Renal cortex interstitium (tissue), 11 donors: Measurements from ENCODE around the gene ADARB1. TPM values are rescaled to one million over a fixed set of nuclear protein-coding genes. Genes with fewer than 3 reads are reported as not detected.
"Not testable (repeated sequence)": the region's sequence is repeated elsewhere in the genome, so short reads cannot be mapped to it uniquely, and the experiment has no call there.

ENCODE experiments used
- DNase-seq, 11 donors: peaks; one replicate each; pipeline ENCODE4 v3.0.0-alpha.2; 2013; ENCODE audit warnings: low read depth in 9 of 11, low spot score in 4 of 11; ENCODE audit errors: extremely low read depth in 1 of 11
- polyA plus RNA-seq, 3 donors: library from polyadenylated mRNA; unstranded; fragments of 120-200 nt; gene quantifications; one replicate each; pipeline ENCODE4 v1.2.1, GENCODE V29; 2013; ENCODE audit not compliant: insufficient read length in 3 of 3

Gene ADARB1
- polyA plus RNA-seq, 3 donors, result 15.2 to 22.2 (median 17.6) TPM

DNA sequence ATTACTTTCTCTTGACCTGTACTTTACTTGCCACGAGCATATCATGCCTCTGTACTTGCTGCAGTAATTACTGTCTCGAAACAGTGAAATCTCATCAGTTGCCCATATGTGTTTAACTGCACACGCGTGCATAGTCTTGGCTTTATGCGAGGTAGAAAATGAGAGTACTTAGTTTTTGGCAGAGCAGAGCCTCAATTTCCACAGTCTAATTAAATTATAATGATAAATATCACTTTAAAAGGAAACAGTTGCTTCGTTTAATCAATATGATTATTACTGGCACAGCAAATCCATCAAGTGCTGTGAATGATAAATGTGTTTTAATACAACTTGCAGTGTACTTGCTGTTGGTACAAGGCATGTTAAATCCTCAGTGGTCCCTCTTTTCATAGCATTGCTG is 47.6 kb downstream of the ADARB1 start:
- no peak for DNase-seq

DNA sequence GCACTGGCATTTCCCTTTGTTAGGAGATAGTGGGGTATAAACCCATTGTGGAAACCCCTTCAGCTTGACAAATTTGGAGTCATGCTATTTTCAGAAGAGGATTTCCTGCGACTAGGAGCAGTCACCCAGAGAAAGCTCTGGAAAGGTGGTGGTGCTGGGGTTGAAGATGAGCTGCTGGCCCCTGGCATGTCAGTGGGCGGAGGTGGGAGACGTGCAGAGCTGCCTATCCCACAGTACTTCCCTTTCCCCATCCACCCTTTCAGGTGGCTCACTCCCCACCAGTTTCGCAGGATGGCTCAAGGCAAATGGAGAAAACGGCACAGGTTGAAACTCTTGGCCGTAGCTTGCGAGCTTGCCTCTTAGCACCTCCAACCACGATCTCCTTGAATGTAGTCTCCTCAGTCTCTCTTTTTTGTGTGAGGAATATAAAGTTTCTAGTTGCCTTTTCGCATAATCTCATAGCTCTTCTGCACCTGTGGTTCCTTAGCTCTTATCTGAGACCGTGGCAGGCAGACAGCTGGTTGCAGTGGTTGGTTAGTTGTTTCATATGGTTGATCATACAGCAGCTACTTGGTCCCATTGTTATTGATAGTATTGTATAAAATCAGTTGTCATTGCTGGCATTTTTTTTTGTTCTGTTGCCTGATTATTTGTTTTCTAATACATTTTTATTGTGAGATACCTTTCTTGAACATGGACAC is 48.2 kb downstream of the ADARB1 start:
- DNase-seq, result no peak

DNA sequence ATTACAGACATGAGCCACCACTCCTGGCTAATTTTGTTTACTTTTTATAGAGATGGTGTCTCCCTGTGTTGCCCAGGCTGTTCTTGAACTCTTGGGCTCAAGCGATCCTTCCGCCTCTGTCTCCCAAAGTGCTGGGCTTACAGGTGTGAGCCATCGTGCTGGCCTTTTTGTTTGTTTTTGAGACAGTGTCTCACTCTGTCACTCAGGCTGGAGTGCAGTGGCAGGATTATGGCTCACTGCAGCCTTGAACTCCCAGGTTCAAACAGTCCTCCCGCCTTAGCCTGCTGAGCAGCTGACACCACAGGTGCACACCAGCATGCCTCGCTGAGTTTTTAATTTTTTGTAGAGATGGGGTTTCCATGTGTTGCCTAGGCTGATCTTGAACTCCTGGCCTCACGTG is 49.1 kb downstream of the ADARB1 start:
- DNase-seq, result no peak

DNA sequence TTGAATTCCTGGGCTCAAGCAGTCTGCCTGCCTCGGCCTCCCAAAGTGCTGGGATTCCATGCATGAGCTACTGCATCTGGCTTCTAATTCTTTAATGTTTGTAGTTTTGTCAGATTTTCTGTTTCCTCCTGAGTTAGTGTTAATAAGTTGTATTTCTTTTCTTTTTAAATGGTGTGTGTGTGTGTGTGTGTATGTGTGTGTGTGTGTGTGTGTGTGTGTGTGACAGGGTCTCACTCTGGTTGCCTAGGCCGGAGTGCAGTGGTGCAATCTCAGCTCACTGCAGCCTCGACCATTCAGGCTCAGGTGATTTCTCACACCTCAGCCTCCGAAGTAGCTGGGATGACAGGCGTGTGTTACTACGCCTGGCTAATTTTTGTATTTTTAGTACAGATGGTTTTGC is 50.2 kb downstream of the ADARB1 start:
- DNase-seq, result no peak

DNA sequence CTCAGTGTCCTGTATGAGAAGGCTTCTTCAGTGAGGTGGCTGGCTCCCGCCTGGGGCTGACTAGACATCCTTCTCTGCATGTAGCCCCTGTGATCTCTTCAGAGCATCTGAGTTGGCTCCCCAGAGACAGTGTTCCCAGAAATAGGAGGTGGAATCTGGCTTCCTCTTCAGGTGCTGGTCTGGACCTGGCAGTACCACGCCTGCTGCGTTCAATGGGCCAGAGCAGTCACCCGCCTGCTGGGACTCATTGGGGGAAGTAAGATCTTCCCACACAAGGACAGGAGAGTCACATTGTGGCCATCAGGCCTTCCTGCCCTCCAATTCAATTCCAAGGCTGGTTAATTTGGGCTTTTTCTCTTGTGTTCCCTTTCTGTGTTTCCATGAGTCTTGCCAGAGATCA is 51.0 kb downstream of the ADARB1 start:
- no peak for DNase-seq

DNA sequence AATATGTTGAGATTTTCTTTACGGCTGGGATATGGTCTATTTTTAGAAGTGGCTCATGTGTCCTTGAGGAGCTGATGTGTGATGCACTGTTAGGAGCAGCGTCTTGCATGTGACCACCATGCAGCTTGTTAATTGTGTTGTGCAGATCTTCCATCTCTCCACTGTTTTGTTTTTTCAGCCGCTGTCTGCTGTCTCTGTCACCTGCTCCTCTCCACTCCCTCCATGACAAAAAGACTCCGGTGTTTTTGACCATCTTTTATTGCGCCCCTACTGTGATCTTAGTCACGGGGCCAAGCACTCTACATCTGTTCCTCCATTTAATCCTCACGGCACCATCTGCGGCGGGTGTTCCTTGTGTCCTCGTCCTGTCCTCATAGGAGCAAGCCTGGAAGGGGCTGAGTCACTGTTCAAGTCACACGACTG is 51.8 kb downstream of the ADARB1 start:
- DNase-seq, result no peak

DNA sequence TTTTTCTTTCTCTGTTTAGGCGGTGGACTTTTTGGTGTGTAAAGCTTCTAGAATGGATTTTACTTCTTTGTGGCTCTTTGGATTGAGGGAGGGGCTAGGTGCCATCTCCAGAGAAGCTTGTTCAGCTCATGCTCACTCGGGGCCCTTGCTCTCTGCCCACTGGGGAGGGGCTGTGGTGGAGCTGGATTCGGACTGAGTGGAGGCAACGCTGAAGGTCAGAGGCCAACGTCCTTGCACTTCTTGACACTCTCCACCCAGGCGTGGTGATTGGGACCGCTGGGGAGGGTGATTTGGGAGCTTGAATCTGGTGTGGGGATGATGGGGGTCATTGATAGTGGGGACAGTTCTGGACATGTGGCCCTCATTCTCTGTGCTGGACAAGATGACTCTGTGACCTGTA is 52.6 kb downstream of the ADARB1 start:
- DNase-seq, result no peak

DNA sequence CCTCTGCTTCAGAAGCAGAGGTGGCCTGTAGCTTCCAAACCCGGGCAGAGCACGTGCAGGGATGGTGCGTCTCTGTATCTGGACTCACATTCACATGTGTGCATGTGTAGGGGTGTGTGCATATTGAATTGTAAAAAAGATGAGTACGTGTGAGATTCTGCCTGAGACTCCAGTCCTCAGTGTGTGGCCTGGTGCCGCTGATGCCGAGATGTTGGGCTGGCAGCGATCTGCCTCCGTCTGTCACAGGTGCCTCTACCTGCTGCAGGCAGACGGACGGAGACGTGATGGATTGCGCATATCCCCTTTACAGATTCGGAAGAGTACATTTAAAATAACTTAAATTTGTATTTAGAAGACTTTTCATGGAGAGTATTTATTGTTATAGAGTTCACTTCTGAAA is 53.6 kb downstream of the ADARB1 start:
- no peak for DNase-seq

DNA sequence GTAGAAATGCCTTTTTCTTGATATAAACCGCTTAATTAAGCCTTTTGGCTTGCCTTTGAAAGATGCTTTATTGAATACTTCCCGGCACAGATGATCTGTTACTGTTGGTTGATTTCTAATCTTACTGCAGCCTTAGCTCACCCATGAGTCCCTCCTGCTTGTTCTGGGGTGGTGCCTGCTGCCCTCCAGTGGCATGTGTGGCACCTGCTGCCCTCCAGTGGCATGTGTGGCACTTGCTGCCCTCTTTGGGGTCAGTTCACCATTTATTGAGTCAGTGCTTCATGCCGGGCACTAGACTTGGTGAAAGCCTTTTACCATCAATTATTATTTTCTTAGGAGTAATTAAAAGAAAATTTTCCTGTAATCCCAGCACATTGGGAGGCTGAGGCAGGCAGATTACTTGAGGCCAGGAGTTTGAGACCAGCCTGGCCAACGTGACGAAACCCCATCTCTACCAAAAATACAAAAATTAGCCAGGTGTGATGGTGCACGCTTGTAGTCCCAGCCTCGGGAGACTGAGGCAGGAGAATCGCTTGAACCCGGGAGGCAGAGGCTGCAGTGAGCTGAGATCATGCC is 54.3 kb downstream of the ADARB1 start:
- DNase-seq, result peak in 5 of 11 donors; percentile 29 to 50 (median 41)

DNA sequence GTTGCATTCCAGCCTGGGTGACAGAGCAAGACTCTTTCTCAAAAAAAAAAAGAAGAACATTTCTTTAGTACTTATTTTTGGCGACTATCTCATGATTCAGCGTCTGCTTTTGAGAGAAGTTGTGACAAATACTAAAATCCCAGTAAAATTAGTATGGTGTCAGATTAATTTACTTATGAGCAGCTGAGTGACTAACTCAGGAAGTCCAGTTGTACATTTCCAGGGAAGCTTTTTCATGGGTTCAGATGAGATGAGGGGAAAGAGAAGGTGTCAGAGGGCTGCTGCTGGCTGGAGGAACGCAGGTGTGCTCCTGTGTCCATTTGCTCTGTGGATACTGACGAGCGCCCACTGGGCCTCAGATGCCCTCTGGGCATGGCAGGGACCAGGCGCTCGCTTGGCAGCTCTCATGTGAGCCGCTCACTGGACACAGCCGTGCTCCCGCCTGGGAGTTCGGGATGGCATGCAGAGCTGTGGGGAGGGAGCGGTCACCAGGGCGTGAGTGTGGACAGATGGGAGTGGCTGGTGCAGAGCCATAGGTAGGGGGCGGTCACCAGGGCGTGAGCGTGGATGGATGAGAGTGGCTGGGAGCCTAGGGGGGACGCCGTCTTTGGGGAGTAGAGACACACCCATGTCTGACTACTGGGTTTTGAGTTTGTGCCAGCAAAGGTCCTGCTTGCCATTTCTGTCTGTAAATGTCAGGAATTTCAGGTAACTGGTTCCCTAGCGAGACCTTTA is 55.0 kb downstream of the ADARB1 start:
- no peak for DNase-seq

DNA sequence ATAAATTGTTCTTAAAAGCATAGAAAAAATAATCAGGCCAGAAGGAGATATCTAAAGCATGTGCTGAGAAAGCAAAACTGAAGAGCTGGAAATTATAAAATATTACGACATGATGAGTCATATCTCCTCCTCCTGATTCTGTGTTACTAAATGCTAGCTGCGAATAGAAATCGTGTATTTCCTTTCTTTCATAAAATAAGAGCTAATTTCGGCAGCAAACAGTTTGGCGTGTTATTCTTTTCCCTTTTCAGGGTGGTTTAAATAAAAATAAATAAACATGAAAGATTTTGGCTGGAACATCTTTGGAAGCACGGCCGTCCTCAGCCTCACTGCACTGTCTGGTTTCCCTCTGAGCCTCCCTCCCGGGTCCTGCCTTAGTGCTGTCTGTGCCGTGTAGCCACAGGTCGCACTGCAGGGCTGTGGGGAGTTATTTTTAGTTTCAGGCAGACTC is 56.0 kb downstream of the ADARB1 start:
- no peak for DNase-seq

DNA sequence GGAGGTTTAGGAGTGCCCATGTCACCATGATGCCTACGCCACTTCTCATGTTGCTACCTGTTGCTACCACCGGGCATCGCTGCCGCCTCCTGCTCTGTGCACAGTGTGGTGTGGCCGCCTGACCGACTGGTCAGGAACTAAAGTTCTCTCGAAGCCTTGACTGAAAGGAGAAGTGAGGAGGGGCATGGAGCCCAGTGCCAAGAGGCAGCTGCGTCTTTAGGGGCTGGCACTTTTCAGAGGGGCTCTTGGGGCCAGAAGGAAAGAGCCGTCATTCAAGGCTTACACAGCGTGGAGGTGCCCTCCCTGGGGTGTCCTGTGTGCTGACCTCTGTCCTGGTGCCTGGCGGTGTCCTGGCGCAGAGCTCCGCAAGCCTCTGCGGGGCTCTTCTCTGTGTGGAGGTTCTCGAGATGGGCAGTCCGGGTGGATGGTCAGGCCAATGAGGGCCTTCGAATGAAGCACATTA is 57.2 kb downstream of the ADARB1 start:
- no peak for DNase-seq

DNA sequence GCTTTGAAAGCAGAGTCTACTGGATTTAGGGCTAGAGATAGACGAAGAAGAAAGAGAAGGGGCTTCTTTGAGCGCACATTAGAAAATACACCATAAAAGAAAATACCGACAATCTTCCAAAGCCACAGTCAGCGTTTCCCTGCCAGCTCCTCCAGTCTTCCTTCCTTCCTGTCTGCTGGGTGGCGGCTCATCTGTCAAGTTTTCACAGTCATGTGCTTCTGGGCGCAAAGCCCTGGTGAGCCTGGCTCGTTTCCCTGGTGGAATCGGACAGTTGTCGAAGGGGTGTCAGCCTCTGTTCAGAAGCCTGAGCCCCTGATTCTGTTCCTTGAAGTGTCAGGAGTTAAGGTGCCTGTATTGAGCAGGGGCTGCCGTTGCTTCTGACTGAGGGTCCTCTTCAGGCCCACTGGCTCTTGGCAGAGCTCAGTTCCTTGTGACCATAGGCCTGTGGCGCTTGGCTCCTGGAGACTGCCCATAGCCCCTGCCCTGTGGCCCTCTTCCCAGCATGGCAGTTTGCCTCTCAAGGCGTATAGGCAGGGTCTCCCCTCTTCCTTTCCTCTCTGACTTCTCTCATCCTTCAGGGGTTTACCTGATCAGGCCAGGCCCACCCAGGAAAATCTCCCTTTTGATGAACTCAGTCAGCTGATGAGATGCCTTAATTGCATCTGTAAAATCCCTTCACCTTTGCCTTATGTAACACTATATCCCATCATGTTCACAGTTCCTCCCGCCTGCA is 58.6 kb downstream of the ADARB1 start:
- no peak for DNase-seq

DNA sequence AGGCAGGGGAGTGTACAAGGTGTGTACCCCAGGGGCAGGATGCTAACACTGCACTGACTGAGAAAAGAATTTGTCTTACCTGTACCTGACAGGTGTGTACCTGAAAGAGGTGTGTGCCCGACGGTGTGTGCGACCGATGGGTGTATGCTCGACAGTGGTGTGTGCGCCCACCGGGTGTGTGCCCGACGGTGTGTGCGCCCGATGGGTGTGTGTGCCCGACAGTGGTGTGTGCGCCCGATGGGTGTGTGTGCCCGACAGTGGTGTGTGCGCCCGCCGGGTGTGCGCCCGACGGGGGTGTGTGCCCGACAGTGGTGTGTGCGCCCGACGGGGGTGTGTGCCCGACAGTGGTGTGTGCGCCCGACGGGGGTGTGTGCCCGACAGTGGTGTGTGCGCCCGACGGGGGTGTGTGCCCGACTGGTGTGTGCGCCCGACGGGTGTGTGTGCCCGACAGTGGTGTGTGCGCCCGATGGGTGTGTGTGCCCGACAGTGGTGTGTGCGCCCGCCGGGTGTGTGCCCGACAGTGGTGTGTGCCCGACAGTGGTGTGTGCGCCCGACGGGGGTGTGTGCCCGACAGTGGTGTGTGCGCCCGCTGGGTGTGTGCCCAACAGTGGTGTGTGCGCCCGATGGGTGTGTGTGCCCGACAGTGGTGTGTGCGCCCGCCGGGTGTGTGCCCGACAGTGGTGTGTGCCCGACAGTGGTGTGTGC is 59.3 kb downstream of the ADARB1 start:
- not testable (repeated sequence) for DNase-seq

DNA sequence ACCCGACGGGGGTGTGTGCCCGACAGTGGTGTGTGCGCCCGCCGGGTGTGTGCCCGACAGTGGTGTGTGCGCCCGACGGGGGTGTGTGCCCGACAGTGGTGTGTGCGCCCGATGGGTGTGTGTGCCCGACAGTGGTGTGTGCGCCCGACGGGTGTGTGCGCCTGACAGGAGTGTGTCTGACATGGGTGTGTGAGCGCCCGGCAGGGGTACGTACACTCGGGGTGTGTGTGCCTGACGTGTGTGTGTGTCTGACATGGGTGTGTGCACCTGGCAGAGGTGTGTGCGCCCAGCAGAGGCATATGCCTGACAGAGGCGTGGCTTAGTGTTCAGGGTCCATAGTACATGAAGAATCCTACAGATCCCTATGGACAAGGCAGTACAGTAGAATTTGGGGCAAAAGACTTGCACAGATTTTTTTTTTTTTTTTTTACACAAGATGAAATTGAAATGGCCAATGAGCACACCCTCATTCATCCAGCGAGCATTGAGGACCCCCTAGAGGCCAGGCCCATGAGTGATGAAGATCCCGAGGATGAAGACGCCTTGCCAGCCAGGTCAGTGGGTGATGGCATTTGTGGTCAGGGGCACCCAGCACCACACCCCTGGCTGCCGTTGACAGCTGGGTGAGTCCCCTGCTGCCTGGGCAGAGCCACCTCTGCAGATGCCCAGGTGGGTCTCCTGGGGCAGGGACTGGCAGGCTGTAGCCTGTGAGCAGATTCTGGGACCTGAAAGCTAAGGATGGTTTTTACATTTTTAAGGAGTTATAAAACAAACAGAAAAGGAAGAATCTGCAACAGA is 60.1 kb downstream of the ADARB1 start:
- no peak for DNase-seq

DNA sequence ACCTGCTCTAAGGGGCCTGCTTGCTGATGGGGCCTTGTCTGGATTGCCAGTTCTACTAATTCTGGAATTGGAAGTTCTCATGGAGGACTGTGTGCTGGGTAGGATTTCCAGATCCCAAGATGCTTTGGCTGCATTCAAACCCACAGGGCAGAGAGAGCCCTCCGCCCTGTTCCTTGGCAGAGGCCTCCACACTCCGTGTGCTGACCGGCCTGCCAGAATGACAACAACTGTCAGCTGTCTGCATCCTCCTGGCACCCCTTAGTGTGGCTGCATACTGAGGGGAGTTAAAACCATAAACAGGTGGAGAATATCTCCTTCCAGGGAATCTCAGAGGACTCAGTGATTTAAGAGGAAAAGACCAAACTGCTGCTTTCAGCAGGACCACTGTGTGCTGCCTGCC is 60.7 kb downstream of the ADARB1 start:
- DNase-seq, result no peak

DNA sequence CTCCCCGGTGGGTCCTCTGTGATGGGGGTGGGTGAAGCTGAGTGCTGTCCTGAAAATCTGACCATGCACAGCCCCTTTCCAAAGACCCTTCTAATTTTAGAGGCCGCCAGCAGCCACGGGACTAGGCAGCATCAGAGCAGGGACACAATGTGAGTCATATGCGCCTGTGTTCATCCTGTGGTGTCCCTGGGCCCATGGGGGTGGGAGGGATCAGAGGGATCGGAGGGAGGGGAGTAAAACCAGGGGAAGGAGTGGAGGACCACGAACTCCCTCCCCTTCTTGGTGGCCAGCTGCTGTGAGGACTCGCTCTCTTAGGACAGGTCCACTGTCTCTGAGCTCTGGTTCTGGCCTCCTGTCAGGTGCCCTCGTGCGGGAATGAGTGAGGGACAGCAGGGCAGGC is 61.5 kb downstream of the ADARB1 start:
- no peak for DNase-seq

DNA sequence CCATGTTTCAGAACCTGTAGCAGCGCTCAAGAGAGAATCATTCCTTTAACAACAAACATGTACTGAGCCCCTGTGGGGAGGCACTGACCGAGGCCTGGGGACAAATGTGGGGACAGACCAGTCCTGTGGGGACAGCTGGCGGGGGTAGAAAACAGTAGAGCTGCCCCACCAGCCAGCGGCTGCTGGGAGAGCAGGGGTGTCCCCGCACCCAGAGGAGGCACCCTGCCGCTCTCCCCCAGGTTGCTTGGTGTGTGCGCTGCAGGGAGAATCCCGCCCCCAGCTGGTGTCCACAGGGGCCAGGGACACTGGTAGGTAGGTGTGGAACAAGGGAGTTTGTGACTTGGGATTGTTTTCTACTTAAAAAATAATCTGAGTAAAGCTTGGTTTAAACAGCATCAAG is 62.1 kb downstream of the ADARB1 start:
- DNase-seq, result no peak
